Naive thymus-derived CD4-positive, alpha-beta T cell (primary cell): Measurements from ENCODE around the gene ZBTB47. TPM values are rescaled to one million over a fixed set of nuclear protein-coding genes. Genes with fewer than 3 reads are reported as not detected.
A peak's percentile ranks its signal among the peaks of the same experiment; 100 is the strongest.

Source experiments
- ATAC-seq: fragments of 150-1000 bp; cut with Tn5 transposase; 2 replicates; pipeline ENCODE4 v1.10.0; 2021; ENCODE audit warnings: mild to moderate bottlenecking, moderate library complexity
- CTCF ChIA-PET: fragments of 350-600 bp; sonication (Branson Sonifier 250); formaldehyde crosslinking; loops from one replicate; lab custom pipeline; 2021; ENCODE audit warnings: antibody characterized with exemption; lab: Charles Lee
- POLR2A ChIA-PET: fragments of 350-600 bp; sonication (Branson Sonifier 250); formaldehyde crosslinking; loops from one replicate; lab custom pipeline; 2021; ENCODE audit warnings: antibody characterized with exemption, inconsistent platforms; lab: Charles Lee
- DNase-seq, 9 donors: peaks; one replicate each; pipeline versions ENCODE4 v3.0.0 to v3.0.0-alpha.2; 2020 to 2022; ENCODE audit warnings: mixed read lengths in 1 of 9
- H3K27ac ChIP-seq: one replicate; pipeline ENCODE4 v1.7.0; 2013; ENCODE audit warnings: mild to moderate bottlenecking, low read depth, low read length, moderate library complexity
- H3K27me3 ChIP-seq, 2 donors: one replicate each; pipeline ENCODE4 v1.7.0; 2013; ENCODE audit warnings: low read length in 2 of 2, mild to moderate bottlenecking in 2 of 2, moderate library complexity in 2 of 2; ENCODE audit not compliant: control insufficient read depth in 2 of 2, insufficient read depth in 2 of 2
- H3K36me3 ChIP-seq, 3 experiments: 1 replicate in 2 of 3; 2 replicates in 1 of 3; pipeline ENCODE4 v1.7.0; 2013; ENCODE audit warnings: low read length in 3 of 3, mild to moderate bottlenecking in 3 of 3, moderate library complexity in 1 of 3; ENCODE audit not compliant: insufficient read depth in 3 of 3, control insufficient read depth in 2 of 3
- H3K4me1 ChIP-seq, 2 donors: one replicate each; pipeline ENCODE4 v1.7.0; 2013; ENCODE audit warnings: low read length in 2 of 2, mild to moderate bottlenecking in 2 of 2, moderate library complexity in 1 of 2; ENCODE audit not compliant: control insufficient read depth in 2 of 2, insufficient read depth in 2 of 2
- H3K4me3 ChIP-seq: 2 replicates; pipeline ENCODE4 v1.7.0; 2013; ENCODE audit warnings: mild to moderate bottlenecking, low read length
- H3K9me3 ChIP-seq, 3 experiments: 1 replicate in 2 of 3; 2 replicates in 1 of 3; pipeline ENCODE4 v1.7.0; 2013; ENCODE audit warnings: low read length in 3 of 3; ENCODE audit not compliant: control insufficient read depth in 2 of 3
- H3K27ac Mint-ChIP-seq, 9 donors: one replicate each; pipeline ENCODE4 v1.8.0; 2020 to 2022; ENCODE audit warnings: mixed read lengths in 9 of 9, mild to moderate bottlenecking in 8 of 9, moderate library complexity in 5 of 9, inconsistent platforms in 2 of 9
- H3K27me3 Mint-ChIP-seq, 5 donors: one replicate each; pipeline ENCODE4 v1.8.0; 2021 to 2022; ENCODE audit warnings: mixed read lengths in 5 of 5, mild to moderate bottlenecking in 1 of 5
- H3K36me3 Mint-ChIP-seq, 5 donors: one replicate each; pipeline ENCODE4 v1.8.0; 2020 to 2022; ENCODE audit warnings: mixed read lengths in 5 of 5, mild to moderate bottlenecking in 3 of 5, inconsistent platforms in 1 of 5
- H3K4me1 Mint-ChIP-seq, 7 donors: one replicate each; pipeline ENCODE4 v1.8.0; 2020 to 2022; ENCODE audit warnings: mixed read lengths in 7 of 7, mild to moderate bottlenecking in 3 of 7, inconsistent platforms in 1 of 7
- H3K4me3 Mint-ChIP-seq, 10 donors: one replicate each; pipeline ENCODE4 v1.8.0; 2020 to 2022; ENCODE audit warnings: mild to moderate bottlenecking in 10 of 10, mixed read lengths in 10 of 10, moderate library complexity in 6 of 10, inconsistent platforms in 2 of 10
- H3K9me3 Mint-ChIP-seq, 11 donors: one replicate each; pipeline ENCODE4 v1.8.0; 2020 to 2022; ENCODE audit warnings: mixed read lengths in 11 of 11, mild to moderate bottlenecking in 4 of 11, inconsistent platforms in 1 of 11, moderate library complexity in 1 of 11
- intact Hi-C, 2 donors: fragments of 100-400 bp; cut with micrococcal nuclease; formaldehyde crosslinking; loops; one replicate each; pipeline ENCODE4 v1.15.1; 2023
- polyA plus RNA-seq, 2 donors: library from polyadenylated mRNA; unstranded; fragments of 300-500 nt; fragmentation: Illumina TruSeq; gene quantifications; one replicate each; pipeline ENCODE4 v1.2.3, GENCODE V29; 2021
- total RNA-seq, 6 experiments: library from RNA in 5 of 6; stranded (reverse) in 5 of 6; gene quantifications; 1 replicate in 5 of 6; 2 replicates in 1 of 6; pipeline ENCODE4 v1.2.3 and lab custom pipeline; 2021 to 2026

Gene ZBTB47
- total and polyA plus RNA-seq, 7 experiments from 2014 or later, result 0.38 to 3.8 (median 1.6) TPM; not detected in 2

- Histone ChIP-seq H3K4me1 (peaks cover 14 to 15% of the 10 kb centered on the region in 2 donors), H3K36me3 (peaks cover 0 to 7% (median 2%) of the 10 kb centered on the region in 3 experiments), H3K4me3 (no peak overlapping the region), H3K27me3 (no peaks in the 10 kb centered on the region), H3K27ac (no peak overlapping the region), H3K9me3 (no peaks in the 10 kb centered on the region)
- Mint-ChIP-seq H3K27me3 (no peaks in the 10 kb centered on the region), H3K36me3 (peaks cover 0 to 24% (median 8%) of the 10 kb centered on the region in 5 donors), H3K27ac (peak overlapping the region in 1 of 9 donors; percentile 2), H3K4me3 (peak overlapping the region in 1 of 10 donors; percentile 38), H3K9me3 (no peaks in the 10 kb centered on the region), H3K4me1 (peaks cover 40 to 86% (median 68%) of the 10 kb centered on the region in 7 donors)
- no peak for DNase-seq
- intact Hi-C loops, result loop anchor here (1.0 to 2.0 kb wide), 4 partner anchors 13 to 41 kb away; partner anchors contain the start of gene NKTR (in 1 of the 2)
- ChIA-PET POLR2A (interaction anchor here (0.9 to 4.2 kb wide), 2 partner anchors 11 to 133 kb away, joined by 3 to 28 read pairs; partner anchors contain the start of gene NKTR), CTCF (interaction anchor here (0.9 to 1.6 kb wide), 5 partner anchors 10 to 133 kb away, joined by 3 to 5 read pairs (median 3); no protein-coding TSS in a partner anchor)
- ATAC-seq, result no peak
These were observed 40.6 kb upstream of the ZBTB47 start for GRCh38 chr3:42612928-42613327.

DNA sequence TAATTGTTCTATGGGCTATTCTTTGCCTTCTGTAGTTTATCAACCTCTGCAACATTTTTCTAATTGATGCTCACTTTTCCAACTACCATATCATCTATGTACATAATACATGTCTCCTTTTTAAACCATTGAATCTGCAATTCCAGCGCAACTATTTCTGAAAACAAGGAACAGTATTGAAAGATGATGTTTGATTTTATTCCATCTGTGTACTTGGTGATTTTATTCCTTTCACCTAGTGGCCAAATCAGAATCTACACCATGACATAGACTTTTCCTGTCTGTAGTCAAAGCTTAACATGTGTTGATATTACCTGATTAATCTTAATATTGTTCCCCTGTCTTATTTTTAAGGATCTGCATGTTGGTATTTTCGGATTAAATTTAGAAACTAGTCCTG is 40.0 kb upstream of the ZBTB47 start:
- Histone ChIP-seq H3K27me3 (no peaks in the 10 kb centered on the region), H3K27ac (no peak overlapping the region), H3K4me3 (no peak overlapping the region), H3K36me3 (peaks cover 0 to 2% (median 2%) of the 10 kb centered on the region in 3 experiments), H3K9me3 (no peaks in the 10 kb centered on the region), H3K4me1 (peaks cover 14 to 15% of the 10 kb centered on the region in 2 donors)
- Mint-ChIP-seq H3K4me1 (peaks cover 40 to 84% (median 64%) of the 10 kb centered on the region in 7 donors), H3K27me3 (no peaks in the 10 kb centered on the region), H3K9me3 (no peaks in the 10 kb centered on the region), H3K36me3 (peaks cover 0 to 20% (median 8%) of the 10 kb centered on the region in 5 donors), H3K4me3 (peak overlapping the region in 2 of 10 donors; percentile 1 to 38), H3K27ac (peak overlapping the region in 5 of 9 donors; percentile 1 to 49 (median 4))
- peak; percentile 63 for ATAC-seq
- CTCF ChIA-PET, result interaction anchor here (0.9 to 1.6 kb wide), 3 partner anchors 10 to 132 kb away, joined by 3 to 5 read pairs (median 3); no protein-coding TSS in a partner anchor
- POLR2A ChIA-PET, result interaction anchor here (0.9 to 4.2 kb wide), 2 partner anchors 12 to 132 kb away, joined by 3 to 28 read pairs; partner anchors contain the start of gene NKTR
- DNase-seq, result peak in 1 of 9 donors; percentile 17
- intact Hi-C loops, result loop anchor here (1.0 to 2.0 kb wide), 4 partner anchors 13 to 41 kb away; partner anchors contain the start of gene NKTR (in 1 of the 2)

- no peak for ATAC-seq
- ChIA-PET POLR2A (no interaction called here), CTCF (no interaction called here)
- Mint-ChIP-seq H3K4me1 (peaks cover 0 to 16% (median 5%) of the 10 kb centered on the region in 7 donors), H3K27me3 (no peaks in the 10 kb centered on the region), H3K27ac (peak overlapping the region in 5 of 9 donors; percentile 2 to 70 (median 37)), H3K9me3 (no peaks in the 10 kb centered on the region), H3K36me3 (peaks cover 5 to 43% (median 22%) of the 10 kb centered on the region in 5 donors), H3K4me3 (no peak overlapping the region)
- Histone ChIP-seq H3K27me3 (no peaks in the 10 kb centered on the region), H3K36me3 (peaks cover 28 to 67% (median 40%) of the 10 kb centered on the region in 3 experiments), H3K27ac (no peak overlapping the region), H3K9me3 (no peaks in the 10 kb centered on the region), H3K4me3 (no peak overlapping the region), H3K4me1 (no peaks in the 10 kb centered on the region)
- intact Hi-C loops, result no loop called here
- DNase-seq, result no peak
These were observed 21.9 kb upstream of the ZBTB47 start for GRCh38 chr3:42631620-42632019.

GRCh38 chr3:42632146-42632545 is 21.4 kb upstream of the ZBTB47 start:
- Histone ChIP-seq H3K36me3 (peaks cover 28 to 72% (median 40%) of the 10 kb centered on the region in 3 experiments), H3K27me3 (no peaks in the 10 kb centered on the region), H3K4me3 (no peak overlapping the region), H3K27ac (no peak overlapping the region), H3K9me3 (no peaks in the 10 kb centered on the region), H3K4me1 (no peaks in the 10 kb centered on the region)
- Mint-ChIP-seq H3K9me3 (no peaks in the 10 kb centered on the region), H3K27me3 (no peaks in the 10 kb centered on the region), H3K27ac (peak overlapping the region in 1 of 9 donors; percentile 16), H3K36me3 (peaks cover 5 to 41% (median 22%) of the 10 kb centered on the region in 5 donors), H3K4me3 (no peak overlapping the region), H3K4me1 (peaks cover 0 to 16% (median 4%) of the 10 kb centered on the region in 7 donors)
- ATAC-seq (no peak), DNase-seq (no peak)
- ChIA-PET CTCF (no interaction called here), POLR2A (no interaction called here)
- intact Hi-C loops, result no loop called here

DNA sequence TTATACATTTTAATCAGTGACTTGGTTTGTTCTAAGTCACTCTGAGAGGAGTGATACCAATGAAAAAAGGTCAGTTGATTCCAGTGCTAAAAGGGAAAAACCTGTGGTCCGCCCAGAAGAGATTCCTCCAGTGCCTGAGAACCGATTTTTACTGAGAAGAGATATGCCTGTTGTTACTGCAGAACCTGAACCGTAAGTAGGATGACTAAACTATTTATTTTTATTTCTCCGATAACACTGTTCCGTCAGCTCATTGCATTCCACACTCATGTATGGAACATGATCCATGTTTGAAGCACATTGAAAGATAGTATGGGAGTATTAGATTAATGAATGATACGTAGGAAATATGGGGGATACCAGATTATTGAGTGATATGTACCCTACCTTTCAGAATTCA is 20.0 kb upstream of the ZBTB47 start:
- Mint-ChIP-seq H3K9me3 (no peaks in the 10 kb centered on the region), H3K36me3 (peaks cover 5 to 38% (median 22%) of the 10 kb centered on the region in 5 donors), H3K4me3 (no peak overlapping the region), H3K4me1 (peaks cover 0 to 16% (median 4%) of the 10 kb centered on the region in 7 donors), H3K27me3 (no peaks in the 10 kb centered on the region), H3K27ac (peak overlapping the region in 7 of 9 donors; percentile 6 to 63 (median 38))
- Histone ChIP-seq H3K4me3 (no peak overlapping the region), H3K27ac (no peak overlapping the region), H3K4me1 (peaks cover 9 to 11% of the 10 kb centered on the region in 2 donors), H3K9me3 (no peaks in the 10 kb centered on the region), H3K27me3 (no peaks in the 10 kb centered on the region), H3K36me3 (peaks cover 32 to 80% (median 37%) of the 10 kb centered on the region in 3 experiments)
- ATAC-seq (no peak), DNase-seq (no peak)
- intact Hi-C loops, result no loop called here
- ChIA-PET CTCF (no interaction called here), POLR2A (no interaction called here)

- ATAC-seq (peak; percentile 63), DNase-seq (peak in 2 of 9 donors; percentile 23 to 28)
- H3K4me3 ChIP-seq, result no peak overlapping the region
- peaks cover 21 to 23% of the 10 kb centered on the region in 2 donors for H3K4me1 ChIP-seq
- Mint-ChIP-seq H3K9me3 (no peaks in the 10 kb centered on the region), H3K27me3 (no peaks in the 10 kb centered on the region), H3K4me3 (no peak overlapping the region), H3K36me3 (peaks cover 5 to 35% (median 22%) of the 10 kb centered on the region in 5 donors), H3K4me1 (peaks cover 0 to 16% (median 4%) of the 10 kb centered on the region in 7 donors), H3K27ac (peak overlapping the region in 5 of 9 donors; percentile 9 to 63 (median 34))
- intact Hi-C loops, result loop anchor here in 1 of 2 donors (5.0 kb wide), 1 partner anchor 112 kb away; no protein-coding TSS in a partner anchor
- no peaks in the 10 kb centered on the region for H3K27me3 ChIP-seq
- H3K36me3 ChIP-seq, result peaks cover 32 to 82% (median 37%) of the 10 kb centered on the region in 3 experiments
- ChIA-PET POLR2A (no interaction called here), CTCF (no interaction called here)
- no peaks in the 10 kb centered on the region for H3K9me3 ChIP-seq
- H3K27ac ChIP-seq, result no peak overlapping the region
These were observed 18.4 kb upstream of the ZBTB47 start for GRCh38 chr3:42635111-42635510.
